Ovary (tissue), 3 donors: ENCODE results near the gene KIF16B.

Source experiments
- POLR2A ChIP-seq: fragments of 450-650 bp; IDR thresholded peaks from one replicate; pipeline ENCODE4 v1.6.1; 2017; ENCODE audit warnings: antibody characterized with exemption, mild to moderate bottlenecking, moderate library complexity
- TF ChIP-seq, protein P1 (sequence below), 3 donors: fragments of 450-650 bp in 2 of 3; fragments of 200-600 bp in 1 of 3; IDR thresholded peaks; one replicate each; pipeline versions ENCODE4 v1.5.1 to v1.8.0; 2016 to 2022; ENCODE audit warnings: antibody characterized with exemption in 3 of 3, mild to moderate bottlenecking in 1 of 3
- donor health status: DM: no; HTN: no; CAD: no.

DNA sequence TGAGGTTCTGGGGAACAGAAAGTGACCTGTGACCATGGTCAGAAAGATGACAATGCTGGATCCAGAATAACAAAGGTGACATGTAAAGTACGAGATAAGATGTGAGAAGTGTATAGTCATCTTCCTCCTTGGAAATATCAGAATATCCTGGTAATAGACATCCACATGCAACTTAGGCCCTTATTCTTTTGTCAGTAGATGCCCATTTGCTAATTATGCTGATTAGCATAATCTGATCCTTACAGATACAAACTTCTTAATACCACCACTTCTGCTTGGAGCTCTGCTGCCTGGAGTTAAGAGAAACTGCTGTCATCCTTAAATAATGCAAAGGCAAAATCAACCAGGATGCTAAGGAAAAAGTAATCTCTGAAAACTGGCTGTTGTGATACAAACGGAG, 91.3 kb downstream of the KIF16B start:
- TF ChIP-seq, protein P1, sequence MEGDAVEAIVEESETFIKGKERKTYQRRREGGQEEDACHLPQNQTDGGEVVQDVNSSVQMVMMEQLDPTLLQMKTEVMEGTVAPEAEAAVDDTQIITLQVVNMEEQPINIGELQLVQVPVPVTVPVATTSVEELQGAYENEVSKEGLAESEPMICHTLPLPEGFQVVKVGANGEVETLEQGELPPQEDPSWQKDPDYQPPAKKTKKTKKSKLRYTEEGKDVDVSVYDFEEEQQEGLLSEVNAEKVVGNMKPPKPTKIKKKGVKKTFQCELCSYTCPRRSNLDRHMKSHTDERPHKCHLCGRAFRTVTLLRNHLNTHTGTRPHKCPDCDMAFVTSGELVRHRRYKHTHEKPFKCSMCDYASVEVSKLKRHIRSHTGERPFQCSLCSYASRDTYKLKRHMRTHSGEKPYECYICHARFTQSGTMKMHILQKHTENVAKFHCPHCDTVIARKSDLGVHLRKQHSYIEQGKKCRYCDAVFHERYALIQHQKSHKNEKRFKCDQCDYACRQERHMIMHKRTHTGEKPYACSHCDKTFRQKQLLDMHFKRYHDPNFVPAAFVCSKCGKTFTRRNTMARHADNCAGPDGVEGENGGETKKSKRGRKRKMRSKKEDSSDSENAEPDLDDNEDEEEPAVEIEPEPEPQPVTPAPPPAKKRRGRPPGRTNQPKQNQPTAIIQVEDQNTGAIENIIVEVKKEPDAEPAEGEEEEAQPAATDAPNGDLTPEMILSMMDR (IDR thresholded peaks at IDR 0.05), result no peak
- TF ChIP-seq POLR2A, result no peak
